Measurements from ENCODE around the gene NMNAT2. TPM values are rescaled to one million over a fixed set of nuclear protein-coding genes. Genes with fewer than 3 reads are reported as not detected.
A peak's percentile ranks its signal among the peaks of the same experiment; 100 is the strongest.

Gene NMNAT2
- total and polyA plus RNA-seq, 7 donors: 0.04 to 0.61 (median 0.38) TPM

DNA sequence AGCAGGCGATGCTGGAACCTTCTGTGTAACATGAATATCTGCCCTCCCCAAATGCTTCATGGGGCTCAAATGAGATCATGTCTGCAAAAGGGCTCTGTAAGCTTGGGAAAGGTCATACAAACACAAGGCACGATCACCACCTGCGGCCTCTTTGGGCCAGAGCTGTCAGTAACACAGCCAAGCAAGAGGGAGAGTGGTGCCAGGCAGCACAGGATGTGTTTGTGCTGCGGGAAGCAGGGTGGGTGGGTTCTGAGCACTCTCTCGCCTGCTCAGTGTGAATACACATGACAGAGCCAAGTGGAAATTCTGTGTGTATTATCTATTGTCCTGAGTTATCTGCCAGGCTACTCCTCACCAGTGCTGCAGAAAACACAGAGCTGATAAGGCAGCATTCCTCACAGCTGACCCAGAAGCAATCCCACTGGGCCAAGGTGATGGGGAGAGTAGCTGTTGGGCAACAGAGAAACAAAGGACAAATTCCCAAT lies 130.9 kb downstream of the NMNAT2 start:
- Histone ChIP-seq H3K4me1 (peaks cover 25% of the 10 kb centered on the region), H3K9me3 (no peaks in the 10 kb centered on the region), H3K36me3 (ENCODE audit: insufficient read depth in 1 of 2, low read depth in 1 of 2) (no peaks in the 10 kb centered on the region), H3K4me3 (no peak overlapping the region), H3K27me3 (ENCODE audit: insufficient read depth in 3 of 3, low read length in 2 of 3) (no peaks in the 10 kb centered on the region), H3K27ac (peak overlapping the region; percentile 41)
- 7 to 15% (median 11%) methylated on average over 5 of the region's 5 CpGs for WGBS, 3 donors
- DNase-seq (peak in 1 of 2 donors; percentile 36), ATAC-seq (peak; percentile 59 to 74 (median 66))
- intact Hi-C loops (cut with DNase I): loop anchor here in 1 of 2 donors (10.0 kb wide), 1 partner anchor 178 kb away; no protein-coding TSS in a partner anchor
- TF ChIP-seq, protein P1, sequence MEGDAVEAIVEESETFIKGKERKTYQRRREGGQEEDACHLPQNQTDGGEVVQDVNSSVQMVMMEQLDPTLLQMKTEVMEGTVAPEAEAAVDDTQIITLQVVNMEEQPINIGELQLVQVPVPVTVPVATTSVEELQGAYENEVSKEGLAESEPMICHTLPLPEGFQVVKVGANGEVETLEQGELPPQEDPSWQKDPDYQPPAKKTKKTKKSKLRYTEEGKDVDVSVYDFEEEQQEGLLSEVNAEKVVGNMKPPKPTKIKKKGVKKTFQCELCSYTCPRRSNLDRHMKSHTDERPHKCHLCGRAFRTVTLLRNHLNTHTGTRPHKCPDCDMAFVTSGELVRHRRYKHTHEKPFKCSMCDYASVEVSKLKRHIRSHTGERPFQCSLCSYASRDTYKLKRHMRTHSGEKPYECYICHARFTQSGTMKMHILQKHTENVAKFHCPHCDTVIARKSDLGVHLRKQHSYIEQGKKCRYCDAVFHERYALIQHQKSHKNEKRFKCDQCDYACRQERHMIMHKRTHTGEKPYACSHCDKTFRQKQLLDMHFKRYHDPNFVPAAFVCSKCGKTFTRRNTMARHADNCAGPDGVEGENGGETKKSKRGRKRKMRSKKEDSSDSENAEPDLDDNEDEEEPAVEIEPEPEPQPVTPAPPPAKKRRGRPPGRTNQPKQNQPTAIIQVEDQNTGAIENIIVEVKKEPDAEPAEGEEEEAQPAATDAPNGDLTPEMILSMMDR (IDR thresholded peaks at IDR 0.05): no peak

GRCh38 chr1:183285746-183286145 lies 132.4 kb downstream of the NMNAT2 start:
- Histone ChIP-seq H3K9me3 (no peaks in the 10 kb centered on the region), H3K36me3 (ENCODE audit: insufficient read depth in 1 of 2, low read depth in 1 of 2) (no peaks in the 10 kb centered on the region), H3K4me1 (peaks cover 32% of the 10 kb centered on the region), H3K27me3 (ENCODE audit: insufficient read depth in 3 of 3, low read length in 2 of 3) (no peaks in the 10 kb centered on the region), H3K27ac (no peak overlapping the region), H3K4me3 (no peak overlapping the region)
- DNase-seq (no peak), ATAC-seq (no peak)
- 64 to 95% (median 82%) methylated on average over 4 of the region's 4 CpGs for WGBS, 3 donors
- intact Hi-C loops (cut with DNase I): loop anchor here in 1 of 2 donors (10.0 kb wide), 1 partner anchor 179 kb away; no protein-coding TSS in a partner anchor
- TF ChIP-seq, protein P1 (IDR thresholded peaks at IDR 0.05): no peak

GRCh38 chr1:183285256-183285655 lies 132.9 kb downstream of the NMNAT2 start:
- no peak for ATAC-seq
- intact Hi-C loops (cut with DNase I): loop anchor here in 1 of 2 donors (10.0 kb wide), 1 partner anchor 180 kb away; no protein-coding TSS in a partner anchor
- H3K4me3 ChIP-seq: no peak overlapping the region

GRCh38 chr1:183284086-183284485 lies 134.1 kb downstream of the NMNAT2 start:
- 96% methylated on average over 5 of the region's 5 CpGs for WGBS, 3 donors
- Histone ChIP-seq H3K36me3 (ENCODE audit: insufficient read depth in 1 of 2, low read depth in 1 of 2) (no peaks in the 10 kb centered on the region), H3K4me1 (peaks cover 32% of the 10 kb centered on the region)

More at GRCh38 chr1:183285256-183285655, 132.9 kb downstream of the NMNAT2 start:
- Histone ChIP-seq H3K9me3 (no peaks in the 10 kb centered on the region), H3K4me1 (peaks cover 32% of the 10 kb centered on the region), H3K27ac (no peak overlapping the region), H3K27me3 (ENCODE audit: insufficient read depth in 3 of 3, low read length in 2 of 3) (no peaks in the 10 kb centered on the region), H3K36me3 (ENCODE audit: insufficient read depth in 1 of 2, low read depth in 1 of 2) (no peaks in the 10 kb centered on the region)
- TF ChIP-seq, protein P1 (IDR thresholded peaks at IDR 0.05): no peak
- DNase-seq: no peak
- 87 to 96% (median 89%) methylated on average over 1 of the region's 1 CpG for WGBS, 3 donors

More at GRCh38 chr1:183284086-183284485, 134.1 kb downstream of the NMNAT2 start:
- ATAC-seq: no peak
- Histone ChIP-seq H3K27me3 (ENCODE audit: insufficient read depth in 3 of 3, low read length in 2 of 3) (no peaks in the 10 kb centered on the region), H3K27ac (no peak overlapping the region), H3K4me3 (no peak overlapping the region), H3K9me3 (no peaks in the 10 kb centered on the region)
- intact Hi-C loops (cut with DNase I): loop anchor here (5.0 to 10.0 kb wide), 4 partner anchors 33 to 338 kb away; no protein-coding TSS in a partner anchor
- TF ChIP-seq, protein P1 (IDR thresholded peaks at IDR 0.05): no peak
- no peak for DNase-seq
